ENCODE results near the gene LCN12.

Gene LCN12

GRCh38 chr9:136926749-136927148, 25.3 kb upstream of the LCN12 start:
- no peaks in the 10 kb centered on the region for H3K9me3 ChIP-seq (ENCODE audit: control insufficient read depth, low read length)
- WGBS, 2 experiments = 94 to 96% methylated on average over 13 of the region's 13 CpGs
- no peak overlapping the region for H3K27ac ChIP-seq (ENCODE audit: insufficient read depth, low read depth, low read length, poor library complexity, severe bottlenecking)
- H3K4me3 ChIP-seq (ENCODE audit: insufficient read depth, low read depth, low read length) = no peak overlapping the region
- no peaks in the 10 kb centered on the region for H3K27me3 ChIP-seq (ENCODE audit: control insufficient read depth, insufficient read depth, low read length, poor library complexity, severe bottlenecking)
- H3K36me3 ChIP-seq (ENCODE audit: control insufficient read depth, insufficient read depth, low read length) = peaks cover 20% of the 10 kb centered on the region
- no peaks in the 10 kb centered on the region for H3K4me1 ChIP-seq (ENCODE audit: control insufficient read depth, insufficient read depth, low read length)

DNA sequence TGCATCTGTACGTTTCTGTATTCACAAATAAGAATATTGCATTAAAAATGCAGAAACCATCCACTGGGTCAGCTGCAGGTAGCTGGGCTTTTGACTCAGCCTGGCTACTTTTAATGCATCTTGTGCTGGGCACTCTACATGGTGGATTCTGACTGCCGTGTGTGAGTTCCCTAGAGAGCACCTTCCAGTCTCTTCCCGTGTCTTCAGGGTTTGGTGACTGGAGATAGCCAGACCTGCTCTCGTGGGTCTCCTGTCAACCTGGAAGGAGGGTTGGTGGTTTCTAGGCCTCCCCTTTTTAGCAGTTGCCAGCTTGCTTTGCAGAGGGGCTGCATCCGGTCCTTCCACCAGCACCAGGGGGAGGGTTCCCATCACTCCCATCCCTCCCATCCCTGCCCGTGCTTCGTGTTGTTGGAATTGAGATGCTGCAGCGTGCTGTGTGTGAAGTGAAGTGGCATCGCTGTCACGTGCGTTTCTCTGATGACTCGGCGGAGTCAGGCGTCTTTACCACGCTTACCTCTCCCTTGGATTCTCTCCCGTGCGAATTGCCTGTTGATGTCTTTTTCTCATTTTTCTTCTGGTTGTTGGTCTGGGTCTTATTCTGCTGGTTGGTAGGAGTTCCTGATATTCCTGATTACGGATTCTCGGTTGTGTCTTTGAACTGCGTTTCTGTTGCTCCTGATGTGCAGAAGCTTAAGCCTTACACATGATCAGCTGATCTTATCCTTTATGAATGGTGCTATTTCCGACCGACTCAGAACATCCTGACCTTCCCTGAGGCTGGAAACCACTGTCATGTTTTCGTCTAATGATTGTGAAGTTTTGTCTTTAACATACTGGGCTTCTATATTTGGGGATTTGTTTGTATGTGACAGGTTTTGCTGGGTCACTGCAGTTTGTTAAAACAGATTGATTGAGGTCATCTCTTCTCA, 24.5 kb upstream of the LCN12 start:
- Histone ChIP-seq H3K36me3 (ENCODE audit: control insufficient read depth, insufficient read depth, low read length) (peaks cover 15% of the 10 kb centered on the region), H3K9me3 (ENCODE audit: control insufficient read depth, low read length) (no peaks in the 10 kb centered on the region), H3K27ac (ENCODE audit: insufficient read depth, low read depth, low read length, poor library complexity, severe bottlenecking) (no peak overlapping the region), H3K27me3 (ENCODE audit: control insufficient read depth, insufficient read depth, low read length, poor library complexity, severe bottlenecking) (no peaks in the 10 kb centered on the region), H3K4me1 (ENCODE audit: control insufficient read depth, insufficient read depth, low read length) (no peaks in the 10 kb centered on the region), H3K4me3 (ENCODE audit: insufficient read depth, low read depth, low read length) (no peak overlapping the region)
- WGBS, 2 experiments = 94 to 95% methylated on average over 23 of the region's 23 CpGs

DNA sequence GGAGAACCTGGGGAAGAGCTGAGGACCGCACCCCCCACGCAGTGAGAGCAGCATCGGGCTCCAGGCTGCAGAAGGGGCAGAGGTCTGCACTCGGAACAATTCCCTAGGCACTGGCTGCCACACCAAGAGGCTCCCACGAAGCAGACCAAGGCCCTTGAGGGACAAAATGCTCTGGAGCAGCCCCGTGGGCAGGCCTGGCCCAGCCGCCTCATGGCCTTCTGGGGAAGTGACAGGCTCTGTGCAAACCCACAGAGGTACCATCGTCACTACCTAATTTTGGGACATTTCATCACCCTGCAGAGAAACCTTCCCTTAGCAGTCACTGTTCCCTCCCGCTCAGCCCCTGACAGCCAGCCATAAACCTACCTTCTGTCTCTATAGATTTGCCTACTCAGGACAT, 23.5 kb upstream of the LCN12 start:
- H3K27ac ChIP-seq (ENCODE audit: insufficient read depth, low read depth, low read length, poor library complexity, severe bottlenecking) = no peak overlapping the region
- H3K36me3 ChIP-seq (ENCODE audit: control insufficient read depth, insufficient read depth, low read length) = peaks cover 15% of the 10 kb centered on the region
- H3K27me3 ChIP-seq (ENCODE audit: control insufficient read depth, insufficient read depth, low read length, poor library complexity, severe bottlenecking) = no peaks in the 10 kb centered on the region
- no peak overlapping the region for H3K4me3 ChIP-seq (ENCODE audit: insufficient read depth, low read depth, low read length)
- no peaks in the 10 kb centered on the region for H3K4me1 ChIP-seq (ENCODE audit: control insufficient read depth, insufficient read depth, low read length)
- 93 to 94% methylated on average over 9 of the region's 9 CpGs for WGBS, 2 experiments
- no peaks in the 10 kb centered on the region for H3K9me3 ChIP-seq (ENCODE audit: control insufficient read depth, low read length)

DNA sequence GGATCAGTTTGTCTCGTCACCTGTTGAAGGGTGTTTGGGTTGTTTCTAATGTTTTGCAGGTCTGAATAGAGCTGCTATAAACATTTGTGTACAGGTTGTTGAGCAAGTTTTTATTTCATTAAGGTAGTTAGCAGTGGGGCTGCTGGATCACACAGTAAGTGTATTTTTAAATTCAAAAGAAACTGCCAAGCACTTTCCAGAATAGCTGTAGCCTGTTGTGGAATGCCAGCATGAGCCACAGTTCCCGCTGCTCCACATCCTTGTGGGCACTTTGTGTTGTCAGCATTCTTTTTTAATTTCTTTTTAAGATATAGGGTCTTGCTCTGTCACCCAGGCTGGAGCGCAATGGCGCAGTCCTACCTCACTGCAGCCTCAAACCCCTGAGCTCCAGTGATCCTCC, 22.1 kb upstream of the LCN12 start:
- Histone ChIP-seq H3K27ac (ENCODE audit: insufficient read depth, low read depth, low read length, poor library complexity, severe bottlenecking) (no peak overlapping the region), H3K36me3 (ENCODE audit: control insufficient read depth, insufficient read depth, low read length) (peaks cover 8% of the 10 kb centered on the region), H3K4me1 (ENCODE audit: control insufficient read depth, insufficient read depth, low read length) (no peaks in the 10 kb centered on the region), H3K27me3 (ENCODE audit: control insufficient read depth, insufficient read depth, low read length, poor library complexity, severe bottlenecking) (no peaks in the 10 kb centered on the region), H3K4me3 (ENCODE audit: insufficient read depth, low read depth, low read length) (no peak overlapping the region), H3K9me3 (ENCODE audit: control insufficient read depth, low read length) (no peaks in the 10 kb centered on the region)
- 92 to 95% methylated on average over 4 of the region's 4 CpGs for whole genome bisulfite sequencing, 2 experiments

GRCh38 chr9:136931611-136932130, 20.4 kb upstream of the LCN12 start:
- H3K4me1 ChIP-seq (ENCODE audit: control insufficient read depth, insufficient read depth, low read length) = no peaks in the 10 kb centered on the region
- no peak overlapping the region for H3K4me3 ChIP-seq (ENCODE audit: insufficient read depth, low read depth, low read length)
- no peaks in the 10 kb centered on the region for H3K27me3 ChIP-seq (ENCODE audit: control insufficient read depth, insufficient read depth, low read length, poor library complexity, severe bottlenecking)
- no peak overlapping the region for H3K27ac ChIP-seq (ENCODE audit: insufficient read depth, low read depth, low read length, poor library complexity, severe bottlenecking)
- no peaks in the 10 kb centered on the region for H3K9me3 ChIP-seq (ENCODE audit: control insufficient read depth, low read length)
- H3K36me3 ChIP-seq (ENCODE audit: control insufficient read depth, insufficient read depth, low read length) = no peaks in the 10 kb centered on the region
- 79 to 100% methylated on average over 2 of the region's 2 CpGs for WGBS, 2 experiments

- H3K36me3 ChIP-seq (ENCODE audit: control insufficient read depth, insufficient read depth, low read length) = peaks cover 8% of the 10 kb centered on the region
- H3K27ac ChIP-seq (ENCODE audit: insufficient read depth, low read depth, low read length, poor library complexity, severe bottlenecking) = no peak overlapping the region
- H3K27me3 ChIP-seq (ENCODE audit: control insufficient read depth, insufficient read depth, low read length, poor library complexity, severe bottlenecking) = no peaks in the 10 kb centered on the region
- H3K4me3 ChIP-seq (ENCODE audit: insufficient read depth, low read depth, low read length) = no peak overlapping the region
- no peaks in the 10 kb centered on the region for H3K4me1 ChIP-seq (ENCODE audit: control insufficient read depth, insufficient read depth, low read length)
- WGBS, 2 experiments = 92 to 97% methylated on average over 2 to 3 of the region's 3 CpGs
- no peaks in the 10 kb centered on the region for H3K9me3 ChIP-seq (ENCODE audit: control insufficient read depth, low read length)
Measured at GRCh38 chr9:136934277-136934676, 17.8 kb upstream of the LCN12 start.

DNA sequence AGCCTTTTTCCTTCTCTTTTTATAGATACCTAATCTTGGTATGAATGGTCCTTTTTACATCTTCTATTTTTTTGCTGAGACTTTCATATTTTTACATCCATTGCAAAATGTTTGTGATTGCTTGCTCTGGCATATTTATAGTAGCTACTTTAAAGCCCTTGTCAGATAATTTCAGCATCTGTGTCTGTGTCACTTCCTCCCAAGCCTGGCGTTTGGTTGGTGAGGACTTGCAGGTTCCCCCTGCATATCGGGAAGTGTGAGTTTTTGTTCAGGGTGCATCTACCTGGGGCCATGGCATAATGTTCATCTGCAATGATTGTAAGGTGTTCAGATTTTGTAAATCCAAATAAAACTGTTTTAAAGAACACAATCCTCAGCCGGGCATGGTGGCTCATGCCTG, 16.4 kb upstream of the LCN12 start:
- Histone ChIP-seq H3K36me3 (ENCODE audit: control insufficient read depth, insufficient read depth, low read length) (peaks cover 19% of the 10 kb centered on the region), H3K27me3 (ENCODE audit: control insufficient read depth, insufficient read depth, low read length, poor library complexity, severe bottlenecking) (no peaks in the 10 kb centered on the region), H3K9me3 (ENCODE audit: control insufficient read depth, low read length) (no peaks in the 10 kb centered on the region), H3K27ac (ENCODE audit: insufficient read depth, low read depth, low read length, poor library complexity, severe bottlenecking) (no peak overlapping the region), H3K4me1 (ENCODE audit: control insufficient read depth, insufficient read depth, low read length) (no peaks in the 10 kb centered on the region), H3K4me3 (ENCODE audit: insufficient read depth, low read depth, low read length) (no peak overlapping the region)
- WGBS, 2 experiments = 94 to 95% methylated on average over 3 of the region's 3 CpGs

DNA sequence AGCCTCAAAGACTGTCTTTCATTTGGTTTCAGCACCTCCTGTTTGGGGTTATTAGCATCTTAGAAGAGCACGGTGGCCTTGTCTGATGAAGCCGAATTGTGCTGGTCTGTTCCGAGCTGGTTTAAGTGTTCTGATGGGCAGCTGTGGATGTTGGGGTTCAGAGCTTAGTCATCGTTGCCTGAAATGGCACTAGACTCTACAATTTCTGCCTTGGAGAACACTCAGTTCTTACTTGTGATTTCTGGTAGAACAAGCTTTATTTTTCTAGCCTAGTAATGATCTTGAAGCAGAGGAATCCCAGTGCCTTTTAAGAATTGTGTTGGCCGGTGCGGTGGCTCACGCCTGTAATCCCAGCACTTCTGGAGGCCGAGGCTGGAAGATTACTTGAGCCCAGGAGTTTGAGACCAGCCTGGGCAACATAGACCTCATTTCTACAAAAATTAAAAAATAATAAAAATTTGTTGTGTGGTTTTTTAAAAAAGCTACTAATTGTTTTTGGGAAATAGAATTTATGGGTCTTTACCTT, 15.4 kb upstream of the LCN12 start:
- H3K27me3 ChIP-seq (ENCODE audit: control insufficient read depth, insufficient read depth, low read length, poor library complexity, severe bottlenecking) = no peaks in the 10 kb centered on the region
- H3K27ac ChIP-seq (ENCODE audit: insufficient read depth, low read depth, low read length, poor library complexity, severe bottlenecking) = no peak overlapping the region
- H3K9me3 ChIP-seq (ENCODE audit: control insufficient read depth, low read length) = no peaks in the 10 kb centered on the region
- peaks cover 27% of the 10 kb centered on the region for H3K36me3 ChIP-seq (ENCODE audit: control insufficient read depth, insufficient read depth, low read length)
- no peak overlapping the region for H3K4me3 ChIP-seq (ENCODE audit: insufficient read depth, low read depth, low read length)
- 88 to 93% methylated on average over 8 of the region's 8 CpGs for WGBS, 2 experiments
- no peaks in the 10 kb centered on the region for H3K4me1 ChIP-seq (ENCODE audit: control insufficient read depth, insufficient read depth, low read length)

- Histone ChIP-seq H3K27me3 (ENCODE audit: control insufficient read depth, insufficient read depth, low read length, poor library complexity, severe bottlenecking) (no peaks in the 10 kb centered on the region), H3K9me3 (ENCODE audit: control insufficient read depth, low read length) (no peaks in the 10 kb centered on the region), H3K27ac (ENCODE audit: insufficient read depth, low read depth, low read length, poor library complexity, severe bottlenecking) (no peak overlapping the region), H3K4me1 (ENCODE audit: control insufficient read depth, insufficient read depth, low read length) (no peaks in the 10 kb centered on the region), H3K36me3 (ENCODE audit: control insufficient read depth, insufficient read depth, low read length) (peaks cover 34% of the 10 kb centered on the region), H3K4me3 (ENCODE audit: insufficient read depth, low read depth, low read length) (no peak overlapping the region)
- 93 to 96% methylated on average over 15 of the region's 15 CpGs for WGBS, 2 experiments
Measured at GRCh38 chr9:136937186-136938001, 14.7 kb upstream of the LCN12 start.
